Activated CD4-positive, alpha-beta T cell treated with anti-CD3 and anti-CD28 coated beads for 48 hours (primary cell): ENCODE data around the gene KLF13.

Experiments
- DNase-seq: peaks from one replicate; pipeline ENCODE4 v3.0.0-alpha.2; 2020

Gene KLF13

GRCh38 chr15:31326156-31326874 lies at the start of gene KLF13:
Gene KLF13 (plus strand): TSS chr15:31326835. CDS start chr15:31327213, 378 bp downstream.
- peak; percentile 100 for DNase-seq

- DNase-seq = no peak
Measured at GRCh38 chr15:31277335-31278060, 49.1 kb upstream of the KLF13 start.

DNA sequence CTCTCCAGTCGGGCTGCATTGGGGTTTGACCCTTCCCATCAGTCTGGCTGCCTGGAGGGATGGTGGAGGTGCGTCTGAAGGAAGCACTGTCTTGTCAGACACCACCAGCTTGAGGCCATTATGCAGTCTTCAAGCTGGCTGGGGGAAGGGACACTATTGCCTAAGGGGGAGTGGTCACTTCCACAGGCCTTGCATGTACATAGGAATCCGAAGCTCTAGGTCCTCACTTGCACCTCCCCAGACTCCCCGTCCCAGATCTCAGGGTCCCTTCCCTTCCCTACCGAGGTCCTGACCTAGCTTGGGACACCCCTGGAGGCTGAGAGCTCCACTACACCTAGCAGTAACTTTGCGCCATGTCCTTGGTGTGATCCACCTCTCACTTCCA lies 48.6 kb upstream of the KLF13 start:
- DNase-seq = no peak

GRCh38 chr15:31278544-31279220 lies 48.0 kb upstream of the KLF13 start:
- DNase-seq = no peak

DNA sequence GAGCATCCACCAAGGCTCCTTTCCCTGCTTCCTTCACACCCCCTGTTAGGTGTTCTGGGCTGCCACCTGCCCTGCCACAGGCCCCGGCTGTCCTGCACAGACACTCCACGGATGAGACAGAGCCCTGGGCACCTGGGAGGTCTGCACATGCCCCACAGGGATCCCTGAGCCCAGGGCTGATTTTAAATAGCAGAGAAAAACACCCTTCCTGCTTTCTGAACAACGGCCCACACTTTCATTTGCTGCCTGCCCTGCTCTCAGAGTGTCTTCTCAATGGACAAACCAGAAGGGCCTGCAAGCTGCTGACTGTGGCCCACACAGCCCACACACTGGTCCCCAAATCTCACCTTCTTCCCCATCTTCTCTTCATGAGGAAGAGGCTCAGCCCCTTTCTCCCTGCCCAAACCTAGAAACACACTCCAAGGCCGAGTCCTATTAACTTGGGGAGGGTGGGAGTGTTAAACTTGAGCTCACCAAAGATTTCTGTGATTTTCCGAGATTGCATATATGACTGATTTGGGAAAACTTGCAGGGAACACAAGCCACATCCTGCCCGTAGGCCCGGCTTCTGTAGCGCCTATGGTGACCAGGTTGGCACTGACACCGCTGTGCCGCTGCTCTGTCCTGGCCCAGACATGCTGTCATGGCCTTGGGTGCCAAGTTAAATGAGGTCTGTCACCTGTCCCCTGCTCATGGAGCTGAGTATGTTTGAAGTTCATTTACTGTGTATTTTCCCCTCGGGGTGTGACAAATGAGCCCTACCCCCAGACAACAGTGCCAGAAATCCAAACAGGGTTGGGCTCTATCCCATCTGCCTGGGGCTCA lies 47.2 kb upstream of the KLF13 start:
- no peak for DNase-seq

DNA sequence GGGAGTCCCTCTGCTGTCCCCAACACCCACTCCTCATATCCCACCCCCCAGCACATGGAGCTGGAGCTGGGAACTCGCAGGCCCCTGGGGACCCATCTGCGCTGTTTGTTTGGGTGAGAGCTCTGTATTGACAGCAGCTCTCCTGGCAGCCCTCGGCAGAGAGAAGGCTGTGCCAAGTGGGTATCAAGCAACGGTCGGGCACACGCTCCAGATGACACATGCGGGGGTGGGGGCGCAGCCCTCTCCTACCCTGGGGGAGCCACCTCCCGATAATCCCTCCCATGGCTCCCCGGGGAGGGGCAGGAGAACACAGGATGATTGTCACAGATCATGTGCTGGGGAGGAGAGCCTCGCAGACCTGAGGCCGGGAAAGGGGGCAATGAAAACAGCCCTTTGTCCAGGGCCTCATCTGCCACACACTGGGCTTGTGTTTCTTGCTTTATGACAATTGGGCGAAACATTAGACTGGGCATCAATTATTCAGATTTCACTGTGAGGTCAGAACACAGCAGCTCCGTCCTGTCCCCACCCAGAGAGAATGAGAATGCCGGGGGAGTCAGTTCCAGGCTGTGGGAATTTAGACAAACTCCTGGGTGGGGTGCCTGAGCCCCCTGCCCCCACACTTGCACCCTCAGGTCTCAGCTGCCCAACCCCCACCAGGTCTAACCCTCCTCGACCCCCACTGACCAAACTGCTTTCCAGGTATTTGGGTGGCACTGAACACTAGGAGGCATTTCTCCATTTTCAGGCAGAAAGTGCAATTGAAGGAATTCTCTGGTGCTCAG lies 46.4 kb upstream of the KLF13 start:
- DNase-seq = no peak

GRCh38 chr15:31280831-31281216 lies 45.8 kb upstream of the KLF13 start:
- no peak for DNase-seq

DNA sequence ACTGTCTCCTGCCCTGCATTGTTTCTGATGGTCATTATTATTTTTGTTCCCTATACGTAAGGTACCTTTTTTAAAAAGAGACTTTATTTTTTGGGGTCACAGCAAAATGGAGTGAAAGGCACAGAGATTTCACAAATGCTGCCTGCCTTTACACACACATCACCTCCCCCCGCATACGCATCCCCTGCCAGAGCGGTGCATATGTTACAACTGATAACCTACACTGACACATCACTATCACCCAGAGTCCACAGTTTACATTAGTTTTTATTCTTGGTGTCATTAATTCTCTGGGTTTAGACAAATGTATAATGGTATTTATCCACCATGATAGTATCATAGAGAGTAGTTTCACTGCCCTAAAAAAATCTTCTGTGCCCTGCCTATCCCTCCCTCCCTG lies 43.6 kb upstream of the KLF13 start:
- no peak for DNase-seq

DNA sequence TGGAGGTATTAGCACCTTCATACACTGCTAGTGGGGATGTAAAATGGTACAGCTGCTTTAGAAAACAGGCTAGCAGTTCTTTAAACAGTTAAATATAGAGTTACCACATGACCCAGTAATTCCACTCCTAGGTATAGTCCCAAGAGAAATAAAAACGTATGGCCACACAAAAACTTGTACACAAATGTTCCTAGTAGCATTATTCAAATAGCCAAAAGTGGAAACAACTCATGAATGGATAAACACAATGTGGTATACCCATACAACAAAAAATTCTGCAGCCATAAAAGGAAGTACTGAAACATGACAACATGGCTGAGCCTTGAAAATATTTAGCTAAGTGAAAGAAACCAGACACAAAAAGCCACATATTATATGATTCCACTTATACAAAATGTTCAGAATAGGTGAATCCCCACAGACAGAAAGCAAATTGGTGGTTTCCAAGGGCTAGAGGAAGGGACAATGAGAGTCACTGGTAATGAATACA lies 40.8 kb upstream of the KLF13 start:
- DNase-seq = no peak

- DNase-seq = no peak
Measured at GRCh38 chr15:31291048-31291578, 35.5 kb upstream of the KLF13 start.

GRCh38 chr15:31292391-31293015 lies 34.1 kb upstream of the KLF13 start:
- DNase-seq = no peak

DNA sequence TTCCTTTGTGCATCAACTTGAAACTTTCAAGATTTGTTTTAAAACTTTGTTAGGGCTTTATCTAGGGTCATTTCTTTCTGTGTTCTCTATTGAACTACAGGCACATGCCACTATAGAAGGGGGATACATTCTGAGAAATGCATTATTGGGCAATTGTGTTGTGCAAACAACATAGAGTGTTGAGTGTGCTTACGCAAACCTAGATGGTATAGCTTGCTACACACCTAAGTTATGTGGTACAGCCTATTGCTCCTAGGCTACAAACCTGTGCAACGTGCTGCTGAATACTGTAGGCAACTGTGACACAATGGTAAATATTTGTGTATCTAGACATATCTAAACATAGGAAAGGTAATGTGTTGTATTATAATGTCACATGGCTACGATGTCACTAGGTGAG lies 33.0 kb upstream of the KLF13 start:
- DNase-seq = no peak

GRCh38 chr15:31294067-31294466 lies 32.6 kb upstream of the KLF13 start:
- DNase-seq = no peak

- DNase-seq = no peak
Measured at GRCh38 chr15:31295658-31296057, 31.0 kb upstream of the KLF13 start.

DNA sequence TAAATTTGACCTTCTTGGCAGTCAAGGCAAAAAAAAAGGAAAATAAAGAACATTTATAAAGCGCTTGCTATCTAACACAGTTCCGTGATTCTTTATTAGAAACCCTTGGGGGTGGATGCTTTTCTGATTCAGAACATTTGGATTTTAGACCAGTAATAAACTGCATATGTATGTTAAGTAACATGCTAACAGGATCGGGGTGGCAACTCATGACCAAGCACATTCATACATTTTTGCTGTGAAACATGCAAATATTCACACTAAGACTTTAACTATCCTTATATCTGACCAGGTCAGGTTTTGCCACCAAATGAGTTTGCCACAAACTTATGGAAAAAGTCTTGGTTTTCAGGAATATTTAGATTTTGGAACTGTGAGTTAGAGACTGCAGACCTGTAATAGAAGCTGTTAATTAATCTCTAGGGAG lies 30.4 kb upstream of the KLF13 start:
- no peak for DNase-seq

- no peak for DNase-seq
Measured at GRCh38 chr15:31296646-31297574, 29.7 kb upstream of the KLF13 start.

DNA sequence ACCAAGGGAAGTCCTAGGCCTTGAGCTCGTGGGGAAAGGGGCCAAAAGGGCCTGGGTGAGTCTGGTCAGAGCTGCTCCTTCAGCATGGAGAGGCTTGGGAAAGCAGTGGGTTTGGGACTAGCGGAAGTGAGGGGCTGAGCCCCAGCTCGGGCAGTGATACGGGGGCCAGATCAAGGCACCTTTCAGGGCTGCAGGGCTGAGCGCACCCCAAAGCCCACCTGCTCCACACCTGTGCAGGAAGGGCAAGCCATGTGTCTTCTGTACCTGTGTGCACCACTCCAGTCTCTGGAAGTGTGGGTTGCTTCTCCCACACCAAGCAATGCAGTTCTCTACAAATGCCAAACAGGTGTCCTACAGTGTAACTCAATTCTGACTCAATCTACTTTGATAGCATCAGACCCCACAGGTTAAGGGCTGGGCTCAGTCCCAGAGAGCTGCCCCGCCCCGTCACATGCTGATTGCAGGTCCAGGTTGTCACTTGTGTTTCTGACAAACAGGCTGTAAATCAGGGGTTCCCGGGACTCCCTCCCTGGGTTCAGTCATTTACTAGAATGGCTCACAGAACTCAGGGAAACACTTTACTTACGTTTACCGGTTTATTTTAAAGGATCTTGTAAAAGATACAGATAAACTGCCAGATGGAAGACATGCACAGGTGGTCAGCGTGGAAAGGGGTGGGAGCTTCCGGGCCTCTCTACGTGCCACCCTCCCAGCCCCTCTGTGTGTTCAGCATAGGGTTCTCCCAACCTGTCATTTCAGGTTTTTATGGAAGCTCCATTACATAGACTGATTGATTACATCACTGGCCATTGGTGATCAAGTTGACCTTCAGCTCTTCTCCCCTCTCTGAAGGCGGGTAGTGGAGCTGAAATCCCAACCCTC lies 28.8 kb upstream of the KLF13 start:
- DNase-seq = no peak

- DNase-seq = no peak
Measured at GRCh38 chr15:31298707-31299172, 27.9 kb upstream of the KLF13 start.

GRCh38 chr15:31300208-31300661 lies 26.4 kb upstream of the KLF13 start:
- no peak for DNase-seq
